T-helper 17 cell (primary cell): ENCODE measurements around the gene KRTAP4-6. TPM values are rescaled to one million over a fixed set of nuclear protein-coding genes. Genes with fewer than 3 reads are reported as not detected.
"Not testable (repeated sequence)": the region's sequence is repeated elsewhere in the genome, so short reads cannot be mapped to it uniquely, and the experiment has no call there.

Experiments used
- ATAC-seq: fragments of 150-1000 bp; cut with Tn5 transposase; 2 replicates; pipeline ENCODE4 v1.10.0; 2021; ENCODE audit warnings: mild to moderate bottlenecking, moderate library complexity
- DNase-seq, 3 donors: peaks; one replicate each; pipeline versions ENCODE4 v3.0.0 to v3.0.0-alpha.2; 2020 to 2021
- H3K9me3 ChIP-seq: one replicate; pipeline ENCODE4 v1.7.0; 2013; ENCODE audit warnings: low read length, mild to moderate bottlenecking; ENCODE audit not compliant: control insufficient read depth, poor library complexity, severe bottlenecking
- H3K27ac Mint-ChIP-seq: one replicate; pipeline ENCODE4 v1.8.0; 2022; ENCODE audit warnings: mild to moderate bottlenecking, moderate library complexity, mixed read lengths
- H3K27me3 Mint-ChIP-seq: one replicate; pipeline ENCODE4 v1.8.0; 2022; ENCODE audit warnings: mixed read lengths
- H3K36me3 Mint-ChIP-seq: one replicate; pipeline ENCODE4 v1.8.0; 2022; ENCODE audit warnings: low read depth, mixed read lengths
- H3K4me1 Mint-ChIP-seq: one replicate; pipeline ENCODE4 v1.8.0; 2022; ENCODE audit warnings: mild to moderate bottlenecking, mixed read lengths
- H3K4me3 Mint-ChIP-seq: one replicate; pipeline ENCODE4 v1.8.0; 2022; ENCODE audit warnings: mild to moderate bottlenecking, moderate library complexity, mixed read lengths
- total RNA-seq, 4 donors: library from RNA in 2 of 4; stranded (reverse) in 2 of 4; gene quantifications; one replicate each; pipeline ENCODE4 v1.2.3 and lab custom pipeline; 2022 to 2026

Gene KRTAP4-6
- total RNA-seq, 2 donors from 2014 or later = not detected

DNA sequence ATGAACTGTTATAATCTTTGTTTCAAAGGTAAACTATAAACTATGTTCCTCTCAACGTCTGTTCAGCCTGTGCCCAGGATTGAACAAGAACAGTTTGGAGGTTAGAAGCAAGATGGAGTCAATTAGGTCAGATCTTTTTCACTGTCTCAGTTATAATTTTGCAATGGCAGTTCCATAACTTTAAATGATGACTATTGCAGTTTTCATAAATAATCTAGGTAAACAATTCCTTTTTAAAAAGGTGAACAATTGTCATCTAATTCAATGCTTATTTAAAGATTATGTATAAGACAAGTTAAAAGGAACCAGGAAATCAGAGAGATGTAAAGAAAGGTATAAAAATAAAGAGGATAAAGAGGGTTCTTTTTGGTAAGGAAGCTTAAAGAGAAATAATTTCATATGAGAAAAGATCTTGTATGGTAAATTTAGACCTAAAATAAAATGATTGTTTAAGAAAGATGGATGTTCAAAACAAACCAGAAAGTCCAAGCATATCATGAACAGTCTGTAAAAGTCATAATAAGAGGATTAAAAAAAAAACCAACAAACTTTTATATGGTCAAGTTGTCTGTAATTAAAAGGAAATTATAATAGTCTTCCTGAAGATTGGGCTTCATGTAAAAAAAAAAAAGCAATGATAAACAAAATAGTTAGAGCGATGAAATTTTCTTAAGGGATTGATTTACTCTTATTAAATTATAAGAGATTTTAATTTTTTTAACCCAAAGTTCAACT is 29.0 kb downstream of the KRTAP4-6 start:
- ATAC-seq (no peak), DNase-seq (no peak)
- peaks cover 9% of the 10 kb centered on the region for H3K27me3 Mint-ChIP-seq
- peaks cover 2% of the 10 kb centered on the region for H3K36me3 Mint-ChIP-seq
- peaks cover 12% of the 10 kb centered on the region for H3K4me1 Mint-ChIP-seq
- H3K4me3 Mint-ChIP-seq = no peak overlapping the region
- peaks cover 2% of the 10 kb centered on the region for H3K9me3 ChIP-seq
- no peak overlapping the region for H3K27ac Mint-ChIP-seq

DNA sequence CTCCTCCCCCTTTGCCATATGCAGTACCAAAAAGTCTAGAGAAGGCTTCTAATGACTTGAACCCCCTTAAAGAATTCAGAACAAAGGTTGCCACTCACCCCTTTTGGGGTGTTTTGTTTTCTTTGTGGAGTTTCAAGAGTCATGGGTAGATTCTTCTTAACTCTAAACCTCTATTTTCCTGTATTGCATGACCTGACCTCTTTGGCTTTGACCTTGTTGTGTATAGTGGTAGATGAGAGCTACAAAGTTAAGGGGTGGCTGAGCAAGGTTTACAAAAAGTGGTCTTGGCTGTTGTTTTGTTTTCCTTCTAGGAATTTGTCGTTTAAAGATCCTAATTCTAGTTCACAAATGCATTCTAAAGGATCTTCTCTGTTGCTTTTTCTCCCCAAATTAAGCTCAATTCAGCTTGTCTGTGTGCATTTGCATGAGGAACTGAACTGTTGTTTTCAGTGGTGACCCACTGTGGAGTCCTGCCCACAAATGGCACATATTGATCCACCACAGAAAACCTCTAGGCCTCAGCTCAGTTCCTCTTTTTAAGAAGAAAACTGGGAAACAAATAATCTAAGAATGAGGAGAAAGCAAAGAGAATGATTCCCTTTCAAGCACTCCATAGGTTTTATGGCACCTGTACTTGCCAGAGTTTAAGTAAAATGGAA is 31.5 kb downstream of the KRTAP4-6 start:
- H3K27ac Mint-ChIP-seq, ATAC-seq, H3K36me3 Mint-ChIP-seq: not testable (repeated sequence)

DNA sequence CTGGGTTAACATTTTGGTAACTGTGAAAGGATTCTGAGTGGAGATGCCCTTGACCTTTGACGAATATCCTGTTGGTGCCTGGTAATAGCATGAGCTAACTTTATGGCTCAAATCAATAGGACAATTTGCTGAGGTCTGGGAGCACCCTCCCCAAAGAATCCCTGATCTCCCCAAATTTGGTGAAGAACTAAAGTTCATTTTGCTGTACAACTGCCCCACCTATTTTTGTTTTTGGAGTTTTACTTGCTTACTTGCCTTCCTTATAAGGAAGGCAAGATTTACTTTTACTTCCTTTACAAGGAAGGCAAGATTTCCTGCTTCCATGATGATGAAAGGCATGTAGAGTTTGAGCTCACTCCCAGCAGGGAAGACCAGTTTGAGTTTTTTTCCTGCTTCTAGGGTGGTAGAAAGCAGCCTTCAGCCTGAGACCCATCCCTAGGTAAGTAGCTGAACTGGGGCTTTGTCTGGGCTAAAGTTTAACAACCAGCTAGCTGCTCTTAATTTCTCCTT is 32.3 kb downstream of the KRTAP4-6 start:
- ATAC-seq = no peak
- no peak for DNase-seq
- peak overlapping the region; percentile 27 for H3K27ac Mint-ChIP-seq
- peaks cover 9% of the 10 kb centered on the region for H3K27me3 Mint-ChIP-seq
- peaks cover 2% of the 10 kb centered on the region for H3K36me3 Mint-ChIP-seq
- peak overlapping the region; percentile 31 for H3K4me3 Mint-ChIP-seq
- peaks cover 12% of the 10 kb centered on the region for H3K4me1 Mint-ChIP-seq
- H3K9me3 ChIP-seq = peaks cover under 1% of the 10 kb centered on the region

More for the DNA sequence above, 31.5 kb downstream of the KRTAP4-6 start:
- not testable (repeated sequence) for H3K27me3 Mint-ChIP-seq, DNase-seq, H3K9me3 ChIP-seq
- peaks cover 12% of the 10 kb centered on the region for H3K4me1 Mint-ChIP-seq
- H3K4me3 Mint-ChIP-seq = peak overlapping the region; percentile 65

DNA sequence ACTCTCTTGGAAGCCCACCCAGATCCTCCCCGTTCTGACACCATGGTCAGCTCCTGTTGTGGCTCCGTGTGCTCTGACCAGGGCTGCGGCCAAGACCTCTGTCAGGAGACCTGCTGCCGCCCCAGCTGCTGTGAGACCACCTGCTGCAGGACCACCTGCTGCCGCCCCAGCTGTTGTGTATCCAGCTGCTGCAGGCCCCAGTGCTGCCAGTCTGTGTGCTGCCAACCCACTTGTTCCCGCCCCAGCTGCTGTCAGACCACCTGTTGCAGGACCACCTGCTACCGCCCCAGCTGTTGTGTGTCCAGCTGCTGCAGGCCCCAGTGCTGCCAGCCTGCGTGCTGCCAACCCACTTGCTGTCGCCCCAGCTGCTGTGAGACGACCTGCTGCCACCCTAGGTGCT is 35.0 kb downstream of the KRTAP4-6 start, which contains the start of gene KRTAP4-9:
Gene KRTAP4-9 (plus strand): TSS at position 43 of the 400 bp plus-strand sequence. CDS start 0 bp downstream, at position 43.
- H3K4me1 Mint-ChIP-seq = peaks cover 12% of the 10 kb centered on the region
- H3K27me3 Mint-ChIP-seq, ATAC-seq, H3K4me3 Mint-ChIP-seq, H3K27ac Mint-ChIP-seq, H3K36me3 Mint-ChIP-seq, DNase-seq, H3K9me3 ChIP-seq: not testable (repeated sequence)

DNA sequence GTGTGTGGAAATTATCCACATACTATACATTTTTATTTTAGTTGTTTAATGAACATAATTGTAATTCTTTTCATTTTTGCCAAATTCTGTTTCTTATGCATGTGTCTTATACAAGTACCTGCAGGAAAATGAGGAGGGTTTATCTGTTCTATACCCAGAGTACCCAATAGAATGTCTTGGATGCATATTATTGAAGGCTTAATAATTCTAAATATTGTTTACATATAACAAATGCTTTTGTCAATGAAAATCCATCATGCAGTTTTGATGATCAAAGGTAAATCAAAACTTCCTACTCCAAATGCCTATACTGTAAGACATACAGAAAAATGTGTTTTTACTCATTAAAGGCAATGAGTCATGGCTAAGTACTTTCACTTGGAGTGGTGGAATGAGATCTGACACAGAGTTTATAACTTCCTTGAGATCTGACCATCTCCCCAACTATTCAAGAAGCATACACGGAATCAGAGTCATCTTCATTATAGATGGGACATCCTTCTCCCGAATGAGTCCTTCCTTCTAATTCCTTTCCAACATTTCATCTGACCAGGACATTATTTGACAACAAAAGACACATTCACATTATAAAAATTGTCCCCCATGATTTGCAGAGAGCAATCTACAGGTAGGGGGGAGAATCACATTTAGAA is 35.8 kb downstream of the KRTAP4-6 start:
- Mint-ChIP-seq H3K4me1 (peaks cover 16% of the 10 kb centered on the region), H3K27me3 (peaks cover 16% of the 10 kb centered on the region)
- not testable (repeated sequence) for H3K27ac Mint-ChIP-seq, H3K9me3 ChIP-seq, ATAC-seq, H3K4me3 Mint-ChIP-seq, DNase-seq, H3K36me3 Mint-ChIP-seq

DNA sequence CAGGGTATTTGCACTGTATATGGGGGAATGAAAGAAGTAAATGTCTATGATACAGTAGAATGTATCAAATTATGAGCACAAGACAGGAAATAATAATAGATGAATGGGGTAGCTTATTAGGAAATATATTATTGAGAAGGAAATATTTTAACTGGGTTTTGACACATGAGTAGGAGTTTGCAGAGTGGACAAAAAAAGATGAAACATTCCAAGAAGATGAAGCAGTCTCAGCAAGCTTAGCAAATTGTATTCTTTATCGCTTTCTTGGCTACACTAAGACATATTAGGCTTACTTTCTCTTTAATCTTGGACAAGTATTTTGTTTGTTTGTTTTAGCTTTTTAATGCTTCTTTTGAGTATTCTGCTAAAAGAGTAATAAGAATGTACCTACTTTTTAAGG is 36.4 kb downstream of the KRTAP4-6 start:
- Mint-ChIP-seq H3K27ac (no peak overlapping the region), H3K27me3 (peaks cover 16% of the 10 kb centered on the region), H3K4me3 (no peak overlapping the region), H3K36me3 (peaks cover 2% of the 10 kb centered on the region), H3K4me1 (peaks cover 15% of the 10 kb centered on the region)
- no peaks in the 10 kb centered on the region for H3K9me3 ChIP-seq
- no peak for DNase-seq
- no peak for ATAC-seq

DNA sequence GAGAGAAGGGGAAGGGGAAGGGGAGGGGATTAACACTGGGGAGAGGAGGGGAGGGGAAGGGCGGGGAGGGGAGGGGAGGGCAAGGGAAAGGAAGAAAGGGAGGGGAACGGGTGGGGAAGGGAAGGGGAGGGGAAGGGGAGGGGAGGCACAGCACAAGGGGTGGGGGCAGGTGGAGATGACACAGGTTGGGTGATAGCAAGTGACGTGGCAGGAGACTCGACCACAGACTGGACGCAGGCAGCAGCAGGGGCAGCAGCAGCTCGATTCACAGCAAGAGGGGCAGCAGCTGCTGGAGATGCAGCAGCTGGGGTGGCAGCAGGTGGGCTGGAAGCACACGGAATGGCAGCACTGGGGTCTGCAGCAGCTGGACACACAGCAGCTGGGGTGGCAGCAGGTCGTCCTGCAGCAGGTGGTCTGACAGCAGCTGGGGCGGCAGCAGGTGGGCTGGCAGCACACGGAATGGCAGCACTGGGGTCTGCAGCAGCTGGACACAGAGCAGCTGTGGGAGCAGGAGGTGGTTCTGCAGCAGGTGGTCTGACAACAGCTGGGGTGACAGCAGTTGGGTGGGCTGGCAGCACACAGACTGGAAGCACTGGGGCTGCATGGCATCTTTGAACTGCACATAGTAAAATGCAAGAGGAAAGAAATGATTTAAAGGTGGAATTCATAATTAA is 38.6 kb downstream of the KRTAP4-6 start, which contains the start of gene KRTAP4-16:
Gene KRTAP4-16 (minus strand): TSS at position 624 of the 674 bp plus-strand sequence. CDS start 0 bp downstream, at position 624.
- Mint-ChIP-seq H3K4me3 (no peak within 1 kb of the TSS), H3K36me3 (peaks cover 4% of the 10 kb centered on the region), H3K27ac (no peak within 1 kb of the TSS), H3K4me1 (peaks cover 9% of the 10 kb centered on the region), H3K27me3 (peaks cover 32% of the 10 kb centered on the region)
- no peak for ATAC-seq
- DNase-seq = no peak
- no peaks in the 10 kb centered on the region for H3K9me3 ChIP-seq

DNA sequence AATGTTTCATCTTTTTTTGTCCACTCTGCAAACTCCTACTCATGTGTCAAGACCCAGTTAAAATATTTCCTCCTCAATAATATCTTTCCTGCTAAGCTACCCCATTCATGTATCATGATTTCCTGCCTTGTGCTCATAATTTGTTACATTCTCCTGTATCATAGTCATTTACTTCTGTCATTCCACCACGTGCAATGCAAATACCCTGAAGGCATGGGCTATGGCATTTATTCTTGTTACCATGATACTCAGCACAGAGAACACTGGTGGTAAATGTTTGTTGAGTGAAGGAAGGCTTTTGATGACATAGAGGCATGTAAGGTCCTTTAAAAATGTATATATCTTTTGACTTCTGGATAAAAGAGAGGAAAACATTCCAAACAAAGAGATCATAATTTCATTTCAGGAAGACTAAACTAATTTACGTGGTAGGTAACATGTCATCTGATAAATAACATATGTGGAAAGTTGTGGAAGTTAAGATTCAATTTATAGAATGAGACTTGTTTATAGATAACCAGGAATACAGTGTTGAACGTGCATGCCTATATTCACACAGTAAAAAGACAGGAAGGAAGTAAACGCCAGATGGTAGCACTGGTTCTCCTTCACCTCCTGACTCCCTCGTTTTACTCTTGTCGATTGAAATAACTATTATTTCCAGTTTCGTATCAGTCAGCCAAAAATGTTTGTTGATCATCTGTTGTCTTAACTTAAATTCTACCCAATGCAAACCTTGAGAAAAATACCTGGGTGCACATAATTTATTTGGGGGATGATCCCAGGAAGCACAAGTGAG is 40.5 kb downstream of the KRTAP4-6 start:
- not testable (repeated sequence) for H3K4me3 Mint-ChIP-seq, H3K4me1 Mint-ChIP-seq, H3K9me3 ChIP-seq, H3K36me3 Mint-ChIP-seq, ATAC-seq, H3K27ac Mint-ChIP-seq, DNase-seq
- H3K27me3 Mint-ChIP-seq = peaks cover 38% of the 10 kb centered on the region

DNA sequence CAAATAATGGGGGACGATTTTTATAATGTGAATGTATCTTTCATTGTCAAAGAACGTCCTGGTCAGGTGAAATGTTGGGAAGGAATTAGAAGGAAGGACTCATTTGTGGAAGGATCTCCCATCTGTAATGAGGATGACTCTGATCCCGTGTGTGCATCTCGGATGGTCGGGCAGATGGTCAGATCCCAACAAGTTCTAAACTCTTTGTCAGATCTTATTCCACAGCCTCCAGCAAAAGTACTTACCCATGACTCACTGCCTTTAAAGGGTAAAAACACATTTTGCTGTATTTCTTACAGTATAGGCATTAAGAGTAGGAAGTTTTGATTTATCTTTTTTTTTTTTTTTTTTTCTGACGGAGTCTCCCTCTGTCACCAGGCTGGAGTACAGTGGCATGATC is 41.9 kb downstream of the KRTAP4-6 start:
- peaks cover 5% of the 10 kb centered on the region for H3K36me3 Mint-ChIP-seq
- no peak overlapping the region for H3K4me3 Mint-ChIP-seq
- ATAC-seq (no peak), DNase-seq (no peak)
- H3K9me3 ChIP-seq = no peaks in the 10 kb centered on the region
- peaks cover 9% of the 10 kb centered on the region for H3K4me1 Mint-ChIP-seq
- H3K27ac Mint-ChIP-seq = no peak overlapping the region
- peaks cover 45% of the 10 kb centered on the region for H3K27me3 Mint-ChIP-seq

DNA sequence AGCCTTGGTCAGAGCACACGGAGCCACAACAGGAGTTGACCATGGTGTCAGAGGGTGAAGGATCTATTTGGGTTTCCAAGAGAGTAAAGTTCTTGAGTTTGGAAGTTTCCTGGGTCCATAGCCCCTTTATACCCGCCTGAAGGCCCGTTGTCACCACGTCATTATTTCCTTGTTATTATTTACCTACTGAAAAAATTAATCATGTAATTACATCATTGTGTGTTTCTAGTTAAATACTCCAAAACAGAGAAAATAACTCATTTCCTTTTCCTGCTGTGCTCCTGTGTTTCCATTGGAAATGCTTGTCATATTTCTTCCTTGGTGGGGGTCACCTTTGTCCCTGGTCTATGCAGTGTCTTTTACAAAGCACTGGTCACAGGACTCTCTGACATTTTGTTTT is 42.3 kb downstream of the KRTAP4-6 start, which contains the start of gene KRTAP4-8:
Gene KRTAP4-8 (minus strand): TSS at position 101 of the 400 bp plus-strand sequence. CDS start 58 bp downstream, at position 43.
- Mint-ChIP-seq H3K27ac (no peak within 1 kb of the TSS), H3K36me3 (peaks cover 5% of the 10 kb centered on the region), H3K4me1 (peaks cover 9% of the 10 kb centered on the region), H3K27me3 (peaks cover 45% of the 10 kb centered on the region), H3K4me3 (no peak within 1 kb of the TSS)
- no peaks in the 10 kb centered on the region for H3K9me3 ChIP-seq
- ATAC-seq (no peak), DNase-seq (no peak)

DNA sequence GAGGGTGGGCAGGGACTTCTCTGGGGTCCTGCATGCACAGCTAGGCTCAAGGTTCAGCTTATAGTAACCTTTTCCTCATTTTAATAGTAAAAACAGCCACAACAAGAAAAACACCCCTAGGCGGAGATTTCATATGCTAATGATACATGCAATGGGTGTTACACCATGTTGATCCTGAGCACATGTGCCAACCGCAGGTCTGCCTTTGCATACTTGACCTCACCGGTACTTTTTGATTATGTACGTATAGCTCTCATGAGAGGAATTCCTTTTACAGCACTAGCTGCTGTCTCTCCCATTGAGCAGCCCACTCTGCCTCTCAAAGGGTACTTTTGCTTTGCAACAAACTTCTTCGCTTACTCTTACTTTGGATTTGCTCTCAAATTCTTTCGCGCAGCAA is 44.3 kb downstream of the KRTAP4-6 start:
- no peaks in the 10 kb centered on the region for H3K9me3 ChIP-seq
- no peak overlapping the region for H3K4me3 Mint-ChIP-seq
- H3K36me3 Mint-ChIP-seq = peaks cover 5% of the 10 kb centered on the region
- H3K4me1 Mint-ChIP-seq = peaks cover 9% of the 10 kb centered on the region
- H3K27ac Mint-ChIP-seq = no peak overlapping the region
- DNase-seq = no peak
- ATAC-seq = no peak
- H3K27me3 Mint-ChIP-seq = peaks cover 45% of the 10 kb centered on the region
